Neural progenitor cell (in vitro differentiated cells): ENCODE results near the gene KIF2C. TPM values are rescaled to one million over a fixed set of nuclear protein-coding genes. Genes with fewer than 3 reads are reported as not detected.
A peak's percentile ranks its signal among the peaks of the same experiment; 100 is the strongest.

Experiments used
- DNase-seq: peaks from one replicate; pipeline ENCODE4 v3.0.0-alpha.2; 2016; ENCODE audit warnings: low spot score
- H2AFZ ChIP-seq: fragments of 200-600 bp; sonication (generic); replicated peaks from 2 replicates; pipeline ENCODE4 v1.6.1; 2016; ENCODE audit warnings: antibody characterized with exemption
- H3F3A ChIP-seq: fragments of 200-600 bp; sonication (generic); 2 replicates; pipeline ENCODE4 v1.6.1; 2016; ENCODE audit warnings: antibody characterized with exemption, low read depth
- H3K27ac ChIP-seq: fragments of 200-600 bp; sonication (generic); 2 replicates; pipeline ENCODE4 v1.5.1; 2016; ENCODE audit warnings: mild to moderate bottlenecking
- H3K27me3 ChIP-seq: fragments of 200-600 bp; sonication (generic); 2 replicates; pipeline ENCODE4 v1.6.1; 2016; ENCODE audit warnings: mild to moderate bottlenecking, moderate library complexity
- H3K36me3 ChIP-seq: fragments of 200-600 bp; sonication (generic); 2 replicates; pipeline ENCODE4 v1.5.1; 2016
- H3K4me1 ChIP-seq: fragments of 200-600 bp; sonication (generic); 2 replicates; pipeline ENCODE4 v1.6.1; 2016; ENCODE audit warnings: mixed run types
- H3K4me2 ChIP-seq: fragments of 200-600 bp; sonication (generic); 2 replicates; pipeline ENCODE4 v1.6.1; 2016
- H3K4me3 ChIP-seq: fragments of 200-600 bp; sonication (generic); 2 replicates; pipeline ENCODE4 v1.5.1; 2016
- H3K79me2 ChIP-seq: fragments of 200-600 bp; sonication (generic); 2 replicates; pipeline ENCODE4 v1.6.1; 2016; ENCODE audit warnings: low read depth
- H3K9ac ChIP-seq: fragments of 200-600 bp; sonication (generic); 2 replicates; pipeline ENCODE4 v1.6.1; 2016
- H3K9me3 ChIP-seq: fragments of 200-600 bp; sonication (generic); 2 replicates; pipeline ENCODE4 v1.5.1; 2016; ENCODE audit warnings: low read depth
- H4K20me1 ChIP-seq: fragments of 200-600 bp; sonication (generic); 2 replicates; pipeline ENCODE4 v1.6.1; 2016; ENCODE audit warnings: low read depth
- H3K27ac Mint-ChIP-seq: 3 replicates; pipeline ENCODE4 v1.8.0; 2021; ENCODE audit warnings: mixed read lengths
- H3K27me3 Mint-ChIP-seq: 2 replicates; pipeline ENCODE4 v1.8.0; 2022; ENCODE audit warnings: low read depth, mild to moderate bottlenecking, inconsistent platforms, moderate library complexity, mixed read lengths; ENCODE audit not compliant: insufficient read depth
- H3K36me3 Mint-ChIP-seq: 3 replicates; pipeline ENCODE4 v1.8.0; 2021; ENCODE audit warnings: mixed read lengths
- H3K4me1 Mint-ChIP-seq: 3 replicates; pipeline ENCODE4 v1.8.0; 2021; ENCODE audit warnings: mixed read lengths
- H3K4me3 Mint-ChIP-seq: 3 replicates; pipeline ENCODE4 v1.8.0; 2021; ENCODE audit warnings: mild to moderate bottlenecking, moderate library complexity, mixed read lengths
- H3K9me3 Mint-ChIP-seq: 3 replicates; pipeline ENCODE4 v1.8.0; 2020; ENCODE audit warnings: mixed read lengths
- EZH2 ChIP-seq: fragments of 200-600 bp; sonication (generic); IDR thresholded peaks from 2 replicates; pipeline ENCODE4 v1.6.1; 2017; ENCODE audit warnings: antibody characterized with exemption, mild to moderate bottlenecking, moderate library complexity
- EZH2phosphoT487 ChIP-seq: fragments of 200-600 bp; sonication (generic); IDR thresholded peaks from 2 replicates; pipeline ENCODE4 v1.6.1; 2017; ENCODE audit warnings: antibody characterized with exemption
- total RNA-seq: library from RNA; depleted of rRNA; stranded (reverse); fragments of >200 nt; gene quantifications from 2 replicates; pipeline ENCODE4 v1.2.3, GENCODE V29; 2015; ENCODE audit warnings: low replicate concordance
- TF ChIP-seq, protein P1 (sequence below): fragments of 200-600 bp; sonication (generic); IDR thresholded peaks from 2 replicates; pipeline ENCODE4 v1.5.1; 2017; ENCODE audit warnings: antibody characterized with exemption, mild to moderate bottlenecking

The KIF2C gene
- total RNA-seq, 1 donor from 2014 or later, result 133 TPM

DNA sequence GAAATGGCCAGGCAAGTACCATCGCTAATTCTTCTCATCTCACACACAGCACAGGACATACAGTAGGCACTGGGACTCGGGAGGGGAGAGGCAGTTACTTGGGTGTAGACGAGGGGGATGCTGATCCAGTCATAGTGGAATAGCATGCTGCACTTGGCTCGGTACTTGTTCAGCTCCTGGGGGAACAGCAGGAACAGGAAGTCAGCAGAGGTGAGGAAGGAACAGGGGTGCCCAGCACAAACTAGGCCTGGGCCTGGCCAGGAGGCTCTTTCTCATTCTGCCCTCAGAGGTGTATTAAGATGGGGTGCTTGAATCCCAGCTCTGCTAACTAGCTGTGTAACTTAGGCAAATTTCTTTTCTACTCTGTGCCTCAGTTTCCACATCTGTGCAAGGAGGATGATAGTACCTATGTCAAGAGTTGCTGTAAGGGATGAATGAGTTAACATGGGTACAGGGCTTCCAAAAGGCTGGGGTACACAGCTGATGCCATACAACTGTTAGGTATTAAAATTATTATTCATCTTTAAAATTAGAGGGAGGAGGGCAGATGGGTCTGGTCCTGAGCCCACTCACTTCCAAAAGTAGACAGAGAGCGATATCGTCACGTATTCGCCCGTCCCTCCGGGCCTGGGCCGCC is 46.0 kb downstream of the KIF2C start:
- H3K4me2 ChIP-seq, result peak overlapping the region; percentile 76
- TF ChIP-seq EZH2phosphoT487 (no peak), EZH2 (no peak)
- TF ChIP-seq, protein P1, sequence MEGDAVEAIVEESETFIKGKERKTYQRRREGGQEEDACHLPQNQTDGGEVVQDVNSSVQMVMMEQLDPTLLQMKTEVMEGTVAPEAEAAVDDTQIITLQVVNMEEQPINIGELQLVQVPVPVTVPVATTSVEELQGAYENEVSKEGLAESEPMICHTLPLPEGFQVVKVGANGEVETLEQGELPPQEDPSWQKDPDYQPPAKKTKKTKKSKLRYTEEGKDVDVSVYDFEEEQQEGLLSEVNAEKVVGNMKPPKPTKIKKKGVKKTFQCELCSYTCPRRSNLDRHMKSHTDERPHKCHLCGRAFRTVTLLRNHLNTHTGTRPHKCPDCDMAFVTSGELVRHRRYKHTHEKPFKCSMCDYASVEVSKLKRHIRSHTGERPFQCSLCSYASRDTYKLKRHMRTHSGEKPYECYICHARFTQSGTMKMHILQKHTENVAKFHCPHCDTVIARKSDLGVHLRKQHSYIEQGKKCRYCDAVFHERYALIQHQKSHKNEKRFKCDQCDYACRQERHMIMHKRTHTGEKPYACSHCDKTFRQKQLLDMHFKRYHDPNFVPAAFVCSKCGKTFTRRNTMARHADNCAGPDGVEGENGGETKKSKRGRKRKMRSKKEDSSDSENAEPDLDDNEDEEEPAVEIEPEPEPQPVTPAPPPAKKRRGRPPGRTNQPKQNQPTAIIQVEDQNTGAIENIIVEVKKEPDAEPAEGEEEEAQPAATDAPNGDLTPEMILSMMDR, result no peak
- no peaks in the 10 kb centered on the region for H3K9me3 ChIP-seq
- H3K9me3 Mint-ChIP-seq, result no peaks in the 10 kb centered on the region
- no peak overlapping the region for H3K27ac Mint-ChIP-seq
- peaks cover 18% of the 10 kb centered on the region for H3K4me1 ChIP-seq
- no peaks in the 10 kb centered on the region for H3K36me3 ChIP-seq
- peaks cover 2% of the 10 kb centered on the region for H4K20me1 ChIP-seq
- H3K27ac ChIP-seq, result no peak overlapping the region
- H3K79me2 ChIP-seq, result no peaks in the 10 kb centered on the region
- peak overlapping the region; percentile 45 for H3K4me3 ChIP-seq
- peaks cover 10% of the 10 kb centered on the region for H3K27me3 Mint-ChIP-seq
- H3K27me3 ChIP-seq, result peaks cover 36% of the 10 kb centered on the region
- H3K4me3 Mint-ChIP-seq, result peak overlapping the region; percentile 64
- no peak for DNase-seq
- peaks cover 8% of the 10 kb centered on the region for H3K36me3 Mint-ChIP-seq
- peaks cover 24% of the 10 kb centered on the region for H3K4me1 Mint-ChIP-seq
- H3K9ac ChIP-seq, result no peak overlapping the region
- peaks cover 46% of the 10 kb centered on the region for H3F3A ChIP-seq
- peak overlapping the region; percentile 80 for H2AFZ ChIP-seq

DNA sequence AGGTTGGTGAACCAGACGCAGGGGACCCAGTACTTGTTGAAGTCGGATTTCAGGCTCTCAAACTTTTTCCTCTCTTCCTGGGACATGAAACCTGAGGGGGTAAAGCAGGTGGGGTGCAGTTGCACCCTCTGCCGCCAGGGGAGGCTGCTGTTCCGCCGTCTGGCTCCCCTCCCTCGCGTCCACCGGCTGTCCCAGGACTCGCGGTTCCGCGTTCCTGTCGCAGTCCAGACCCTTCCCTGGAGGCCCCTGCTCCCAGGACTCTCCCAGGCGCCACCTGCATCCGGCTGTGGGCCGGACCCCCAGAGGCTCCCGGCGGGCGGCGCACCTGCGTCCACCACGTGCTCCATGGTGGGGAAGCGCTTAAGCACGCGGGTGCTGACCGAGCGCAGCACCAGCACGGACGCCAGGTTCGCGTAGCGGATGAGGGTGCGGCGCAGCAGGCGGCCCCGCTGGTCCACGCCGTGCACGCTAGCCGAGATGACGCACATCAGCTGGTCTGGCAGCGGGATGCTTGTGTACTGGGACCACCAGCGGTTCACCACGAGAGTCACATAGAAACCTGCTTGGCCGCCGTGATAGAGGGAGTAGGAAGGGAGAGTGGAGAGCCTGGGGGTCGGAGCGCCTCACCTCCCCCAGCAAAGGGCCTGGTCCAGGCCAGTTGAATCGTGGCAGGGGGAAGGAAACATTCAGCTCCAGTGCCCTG is 46.7 kb downstream of the KIF2C start:
- H2AFZ ChIP-seq, result peak overlapping the region; percentile 80
- peaks cover 28% of the 10 kb centered on the region for H3K4me1 Mint-ChIP-seq
- H3K9me3 ChIP-seq, result no peaks in the 10 kb centered on the region
- H3K36me3 Mint-ChIP-seq, result peaks cover 6% of the 10 kb centered on the region
- H3K27ac Mint-ChIP-seq, result no peak overlapping the region
- no peak overlapping the region for H3K27ac ChIP-seq
- peaks cover 40% of the 10 kb centered on the region for H3F3A ChIP-seq
- no peaks in the 10 kb centered on the region for H3K36me3 ChIP-seq
- H3K4me2 ChIP-seq, result peak overlapping the region; percentile 76
- H3K79me2 ChIP-seq, result no peaks in the 10 kb centered on the region
- DNase-seq, result peak; percentile 84
- H4K20me1 ChIP-seq, result no peaks in the 10 kb centered on the region
- peak overlapping the region; percentile 45 for H3K4me3 ChIP-seq
- H3K4me1 ChIP-seq, result peaks cover 18% of the 10 kb centered on the region
- H3K27me3 Mint-ChIP-seq, result peaks cover 12% of the 10 kb centered on the region
- H3K27me3 ChIP-seq, result peaks cover 36% of the 10 kb centered on the region
- TF ChIP-seq, protein P1, result peak; percentile 98
- TF ChIP-seq EZH2phosphoT487 (no peak), EZH2 (no peak)
- H3K9me3 Mint-ChIP-seq, result no peaks in the 10 kb centered on the region
- H3K4me3 Mint-ChIP-seq, result peak overlapping the region; percentile 67
- no peak overlapping the region for H3K9ac ChIP-seq

DNA sequence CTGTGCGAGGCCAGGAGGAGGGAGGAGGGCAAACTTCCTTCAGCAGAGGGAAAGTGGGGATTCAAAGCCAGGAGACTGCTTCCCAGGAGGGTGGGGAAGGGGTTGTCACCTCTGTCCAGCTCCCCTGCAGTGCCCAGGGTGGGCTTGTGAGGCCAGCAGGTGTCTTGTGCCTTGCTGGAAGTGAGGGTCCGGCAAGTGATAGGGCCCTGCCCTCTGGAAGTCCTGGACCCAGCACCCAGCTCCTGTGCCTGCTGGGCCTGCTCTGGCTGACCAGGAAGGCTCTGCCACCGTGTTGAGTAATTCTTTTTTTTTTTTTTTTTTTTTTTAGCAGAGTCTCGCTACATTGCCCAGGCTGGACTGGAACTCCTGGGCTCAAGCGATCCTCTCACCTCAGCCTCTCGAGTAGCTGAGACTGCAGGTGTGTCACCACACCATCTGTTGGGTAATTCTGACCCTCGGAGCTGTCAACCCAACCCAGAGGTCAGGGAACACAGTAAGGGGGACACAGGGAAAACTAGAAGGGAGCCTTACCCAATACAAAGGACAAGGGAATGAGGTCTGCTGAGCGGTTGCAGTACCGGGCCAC is 47.3 kb downstream of the KIF2C start:
- peaks cover 18% of the 10 kb centered on the region for H3K4me1 ChIP-seq
- peaks cover 2% of the 10 kb centered on the region for H3K36me3 Mint-ChIP-seq
- TF ChIP-seq EZH2 (no peak), EZH2phosphoT487 (no peak)
- TF ChIP-seq, protein P1, result no peak
- no peak overlapping the region for H3K27ac Mint-ChIP-seq
- no peaks in the 10 kb centered on the region for H3K9me3 ChIP-seq
- peaks cover 33% of the 10 kb centered on the region for H3F3A ChIP-seq
- H3K79me2 ChIP-seq, result no peaks in the 10 kb centered on the region
- H3K4me2 ChIP-seq, result peak overlapping the region; percentile 76
- H3K36me3 ChIP-seq, result no peaks in the 10 kb centered on the region
- peaks cover 30% of the 10 kb centered on the region for H3K4me1 Mint-ChIP-seq
- no peak overlapping the region for H3K9ac ChIP-seq
- peak overlapping the region; percentile 67 for H3K4me3 Mint-ChIP-seq
- H3K27ac ChIP-seq, result no peak overlapping the region
- no peaks in the 10 kb centered on the region for H3K9me3 Mint-ChIP-seq
- peaks cover 36% of the 10 kb centered on the region for H3K27me3 ChIP-seq
- H3K27me3 Mint-ChIP-seq, result peaks cover 12% of the 10 kb centered on the region
- no peak for DNase-seq
- peak overlapping the region; percentile 80 for H2AFZ ChIP-seq
- H3K4me3 ChIP-seq, result peak overlapping the region; percentile 45
- H4K20me1 ChIP-seq, result no peaks in the 10 kb centered on the region
